Prostate gland (tissue), 2 donors: ENCODE data around the gene PTPN13.

Experiments
- CTCF ChIP-seq, 4 experiments: fragments of 200-600 bp in 2 of 4; fragments of 450-650 bp in 2 of 4; sonication (generic) in 2 of 4; IDR thresholded peaks; 1 replicate in 3 of 4; 2 replicates in 1 of 4; pipeline ENCODE4 v1.5.1; 2016 to 2019; ENCODE audit warnings: antibody characterized with exemption in 4 of 4, mild to moderate bottlenecking in 2 of 4, moderate library complexity in 2 of 4
- POLR2A ChIP-seq: fragments of 450-650 bp; IDR thresholded peaks from one replicate; pipeline ENCODE4 v1.6.1; 2016; ENCODE audit warnings: antibody characterized with exemption, mild to moderate bottlenecking

- TF ChIP-seq CTCF (IDR thresholded peaks at IDR 0.05) (no peak), POLR2A (no peak)
Observed at GRCh38 chr4:86600007-86600653, 6.0 kb downstream of the PTPN13 start.
